ENCODE measurements around the gene NDUFV2. TPM values are rescaled to one million over a fixed set of nuclear protein-coding genes. Genes with fewer than 3 reads are reported as not detected.

Gene NDUFV2
- total and polyA plus RNA-seq, 2 donors from 2014 or later, result 131 to 391 TPM

GRCh38 chr18:9137168-9138066, 34.9 kb downstream of the NDUFV2 start:
- peaks cover 7 to 21% (median 18%) of the 10 kb centered on the region in 3 donors for H3K4me1 ChIP-seq (ENCODE audit: control insufficient read depth in 2 of 3, insufficient read depth in 2 of 3, low read depth in 1 of 3, low read length in 3 of 3)

GRCh38 chr18:9139400-9140039, 37.0 kb downstream of the NDUFV2 start:
- no peaks in the 10 kb centered on the region for H3K9me3 ChIP-seq (ENCODE audit: control insufficient read depth in 2 of 3, insufficient read depth in 1 of 3, low read length in 3 of 3)
- peak overlapping the region in 2 of 3 donors; percentile 7 to 11 for H3K9ac ChIP-seq (ENCODE audit: low read length in 3 of 3)
- H3K4me3 ChIP-seq (ENCODE audit: low read length in 3 of 3), result peak overlapping the region in 2 of 3 donors; percentile 22 to 26
- intact Hi-C loops (cut with DNase I), result no loop called here
- H3K4me1 ChIP-seq (ENCODE audit: control insufficient read depth in 2 of 3, insufficient read depth in 2 of 3, low read depth in 1 of 3, low read length in 3 of 3), result peaks cover 7 to 18% (median 11%) of the 10 kb centered on the region in 3 donors
- H3K36me3 ChIP-seq (ENCODE audit: control insufficient read depth in 2 of 3, insufficient read depth in 3 of 3, low read length in 3 of 3), result no peaks in the 10 kb centered on the region
- H3K27ac ChIP-seq (ENCODE audit: low read depth in 2 of 2, low read length in 2 of 2), result no peak overlapping the region
- H3K27me3 ChIP-seq (ENCODE audit: control insufficient read depth, insufficient read depth, low read length), result no peaks in the 10 kb centered on the region
- no peak for FAIRE-seq
- no peak for TF ChIP-seq CTCF (IDR thresholded peaks at IDR 0.05; ENCODE audit: borderline replicate concordance, extremely low read depth, insufficient read depth)
- no peak for DNase-seq

More at GRCh38 chr18:9137168-9138066, 34.9 kb downstream of the NDUFV2 start:
- no peak for FAIRE-seq
- peak in 4 of 5 donors; percentile 72 to 90 (median 84) for DNase-seq
- H3K4me3 ChIP-seq (ENCODE audit: low read length in 3 of 3), result peak overlapping the region; percentile 76 to 99 (median 94)
- H3K36me3 ChIP-seq (ENCODE audit: control insufficient read depth in 2 of 3, insufficient read depth in 3 of 3, low read length in 3 of 3), result no peaks in the 10 kb centered on the region
- no peaks in the 10 kb centered on the region for H3K27me3 ChIP-seq (ENCODE audit: control insufficient read depth, insufficient read depth, low read length)
- TF ChIP-seq CTCF (IDR thresholded peaks at IDR 0.05; ENCODE audit: borderline replicate concordance, extremely low read depth, insufficient read depth), result no peak
- intact Hi-C loops (cut with DNase I), result no loop called here
- H3K27ac ChIP-seq (ENCODE audit: low read depth in 2 of 2, low read length in 2 of 2), result peak overlapping the region; percentile 99
- no peaks in the 10 kb centered on the region for H3K9me3 ChIP-seq (ENCODE audit: control insufficient read depth in 2 of 3, insufficient read depth in 1 of 3, low read length in 3 of 3)
- peak overlapping the region; percentile 68 to 97 (median 97) for H3K9ac ChIP-seq (ENCODE audit: low read length in 3 of 3)

- intact Hi-C loops (cut with DNase I), result no loop called here
- H3K27ac ChIP-seq (ENCODE audit: low read depth in 2 of 2, low read length in 2 of 2), result no peak overlapping the region
- H3K27me3 ChIP-seq (ENCODE audit: control insufficient read depth, insufficient read depth, low read length), result no peaks in the 10 kb centered on the region
- H3K9ac ChIP-seq (ENCODE audit: low read length in 3 of 3), result peak overlapping the region in 2 of 3 donors; percentile 7 to 29
- DNase-seq, result no peak
- no peaks in the 10 kb centered on the region for H3K9me3 ChIP-seq (ENCODE audit: control insufficient read depth in 2 of 3, insufficient read depth in 1 of 3, low read length in 3 of 3)
- peak overlapping the region in 1 of 3 donors; percentile 22 for H3K4me3 ChIP-seq (ENCODE audit: low read length in 3 of 3)
- no peak for FAIRE-seq
- no peaks in the 10 kb centered on the region for H3K36me3 ChIP-seq (ENCODE audit: control insufficient read depth in 2 of 3, insufficient read depth in 3 of 3, low read length in 3 of 3)
- TF ChIP-seq CTCF (IDR thresholded peaks at IDR 0.05; ENCODE audit: borderline replicate concordance, extremely low read depth, insufficient read depth), result no peak
- peaks cover 7 to 16% (median 10%) of the 10 kb centered on the region in 3 donors for H3K4me1 ChIP-seq (ENCODE audit: control insufficient read depth in 2 of 3, insufficient read depth in 2 of 3, low read depth in 1 of 3, low read length in 3 of 3)
Observed at GRCh38 chr18:9140381-9140780, 37.9 kb downstream of the NDUFV2 start.

Data from kidney (tissue), 14 donors.